HUES64 (cell line): ENCODE results near the gene HNRNPUL2.
"Not testable (repeated sequence)": the region's sequence is repeated elsewhere in the genome, so short reads cannot be mapped to it uniquely, and the experiment has no call there.

Source experiments
- H3K27ac ChIP-seq: 2 replicates; pipeline ENCODE4 v1.7.0; 2013; ENCODE audit warnings: low read depth, low read length, inconsistent platforms
- H3K27me3 ChIP-seq: 2 replicates; pipeline ENCODE4 v1.6.1; 2013; ENCODE audit warnings: mild to moderate bottlenecking, low read length; ENCODE audit not compliant: insufficient read depth
- H3K36me3 ChIP-seq: 2 replicates; pipeline ENCODE4 v1.6.1; 2013; ENCODE audit warnings: mild to moderate bottlenecking, low read length; ENCODE audit not compliant: insufficient read depth
- H3K4me1 ChIP-seq: 2 replicates; pipeline ENCODE4 v1.6.1; 2013; ENCODE audit warnings: mild to moderate bottlenecking, low read length, moderate library complexity; ENCODE audit not compliant: insufficient read depth
- H3K4me3 ChIP-seq: 2 replicates; pipeline ENCODE4 v1.5.1; 2013; ENCODE audit warnings: mild to moderate bottlenecking, low read length, moderate library complexity
- H3K9ac ChIP-seq: 2 replicates; pipeline ENCODE4 v1.6.1; 2013; ENCODE audit warnings: mild to moderate bottlenecking, low read depth, low read length
- H3K9me3 ChIP-seq: 2 replicates; pipeline ENCODE4 v1.6.1; 2013; ENCODE audit warnings: low read depth, low read length; ENCODE audit not compliant: insufficient read depth
- WGBS: fragments of 150-250, 120-280 bp; methylation state at CpG from one replicate; pipeline ENCODE4 v1.1.7; 2013; ENCODE audit warnings: missing lambda C conversion rate; 5-methylcytosine and 5-hydroxymethylcytosine counted together

HNRNPUL2 gene

GRCh38 chr11:62752994-62753735, 25.9 kb upstream of the HNRNPUL2 start:
- H3K27ac ChIP-seq: peak overlapping the region; percentile 87
- H3K9me3 ChIP-seq: no peaks in the 10 kb centered on the region
- peaks cover 5% of the 10 kb centered on the region; the same call in 1 of the 2 replicates for H3K4me1 ChIP-seq
- 91% methylated on average over 15 of the region's 15 CpGs for WGBS
- peak overlapping the region; percentile 83 for H3K4me3 ChIP-seq
- no peaks in the 10 kb centered on the region for H3K27me3 ChIP-seq
- H3K36me3 ChIP-seq: peaks cover 38% of the 10 kb centered on the region
- no peak overlapping the region for H3K9ac ChIP-seq

- peaks cover 42% of the 10 kb centered on the region for H3K36me3 ChIP-seq
- no peaks in the 10 kb centered on the region for H3K9me3 ChIP-seq
- H3K4me1 ChIP-seq: peaks cover 3% of the 10 kb centered on the region; the same call in 1 of the 2 replicates
- H3K27ac ChIP-seq: no peak overlapping the region
- H3K27me3 ChIP-seq: no peaks in the 10 kb centered on the region
- 97% methylated on average over 14 of the region's 14 CpGs for WGBS
- no peak overlapping the region for H3K4me3 ChIP-seq
- no peak overlapping the region for H3K9ac ChIP-seq
Measured at GRCh38 chr11:62752177-62752785, 25.0 kb upstream of the HNRNPUL2 start.

GRCh38 chr11:62749931-62750330, 22.7 kb upstream of the HNRNPUL2 start:
- H3K27ac ChIP-seq: not testable (repeated sequence)
- over 99% methylated on average over 5 of the region's 5 CpGs for WGBS

GRCh38 chr11:62747475-62748160, 20.4 kb upstream of the HNRNPUL2 start:
- WGBS: 91% methylated on average over 7 of the region's 9 CpGs
- Histone ChIP-seq H3K27ac (no peak overlapping the region), H3K9ac (no peak overlapping the region)

More at GRCh38 chr11:62749931-62750330, 22.7 kb upstream of the HNRNPUL2 start:
- not testable (repeated sequence) for H3K4me1 ChIP-seq, H3K9ac ChIP-seq, H3K27me3 ChIP-seq, H3K9me3 ChIP-seq, H3K4me3 ChIP-seq
- H3K36me3 ChIP-seq: peaks cover 42% of the 10 kb centered on the region

GRCh38 chr11:62737196-62737595, 9.9 kb upstream of the HNRNPUL2 start:
- Histone ChIP-seq H3K9me3 (no peaks in the 10 kb centered on the region), H3K36me3 (peaks cover 52% of the 10 kb centered on the region)

More at GRCh38 chr11:62747475-62748160, 20.4 kb upstream of the HNRNPUL2 start:
- no peaks in the 10 kb centered on the region for H3K9me3 ChIP-seq
- H3K4me3 ChIP-seq: no peak overlapping the region
- no peaks in the 10 kb centered on the region for H3K27me3 ChIP-seq
- no peaks in the 10 kb centered on the region for H3K4me1 ChIP-seq
- H3K36me3 ChIP-seq: peaks cover 34% of the 10 kb centered on the region

GRCh38 chr11:62732830-62733229, 5.6 kb upstream of the HNRNPUL2 start:
- Histone ChIP-seq H3K27ac (no peak overlapping the region), H3K4me1 (peaks cover 4% of the 10 kb centered on the region; the same call in 1 of the 2 replicates), H3K9ac (no peak overlapping the region), H3K9me3 (no peaks in the 10 kb centered on the region), H3K36me3 (peaks cover 39% of the 10 kb centered on the region), H3K27me3 (no peaks in the 10 kb centered on the region), H3K4me3 (no peak overlapping the region)
- WGBS: 98% methylated on average over 2 of the region's 2 CpGs

More at GRCh38 chr11:62737196-62737595, 9.9 kb upstream of the HNRNPUL2 start:
- Histone ChIP-seq H3K9ac (no peak overlapping the region), H3K4me3 (no peak overlapping the region), H3K27ac (no peak overlapping the region), H3K4me1 (no peaks in the 10 kb centered on the region), H3K27me3 (no peaks in the 10 kb centered on the region)

- H3K9ac ChIP-seq, H3K27ac ChIP-seq, H3K27me3 ChIP-seq, H3K9me3 ChIP-seq, H3K4me1 ChIP-seq: not testable (repeated sequence)
- 97% methylated on average over 14 of the region's 14 CpGs for WGBS
- Histone ChIP-seq H3K4me3 (peak overlapping the region; percentile 99), H3K36me3 (peaks cover 24% of the 10 kb centered on the region)
Measured at GRCh38 chr11:62730076-62730475, 2.8 kb upstream of the HNRNPUL2 start.

GRCh38 chr11:62728171-62728988, 1.1 kb upstream of the HNRNPUL2 start, which contains the start of gene TTC9C:
Gene TTC9C, plus strand, starts transcription at chr11:62728486. Its CDS starts 363 bp downstream, at chr11:62728849.
- Histone ChIP-seq H3K9ac (peak within 1 kb of the TSS; percentile 93), H3K9me3 (no peaks in the 10 kb centered on the region), H3K27ac (peak within 1 kb of the TSS; percentile 99), H3K36me3 (peaks cover 32% of the 10 kb centered on the region), H3K4me3 (peak within 1 kb of the TSS; percentile 99), H3K4me1 (peaks cover 15% of the 10 kb centered on the region), H3K27me3 (no peaks in the 10 kb centered on the region)
- WGBS: under 1% methylated on average over 29 of the region's 29 CpGs

- peak overlapping the region; percentile 99 for H3K4me3 ChIP-seq
- under 1% methylated on average over 20 of the region's 20 CpGs for WGBS
- H3K4me1 ChIP-seq: peaks cover 15% of the 10 kb centered on the region
- H3K27ac ChIP-seq: peak overlapping the region; percentile 99
- no peaks in the 10 kb centered on the region for H3K9me3 ChIP-seq
- H3K9ac ChIP-seq: peak overlapping the region; percentile 93
- H3K27me3 ChIP-seq: no peaks in the 10 kb centered on the region
- peaks cover 32% of the 10 kb centered on the region for H3K36me3 ChIP-seq
Measured at GRCh38 chr11:62727872-62728170, 564 bp upstream of the HNRNPUL2 start.

GRCh38 chr11:62726915-62727164, 417 bp downstream of the HNRNPUL2 start:
- WGBS: under 1% methylated on average over 37 of the region's 37 CpGs
- peaks cover 15% of the 10 kb centered on the region for H3K4me1 ChIP-seq
- H3K27ac ChIP-seq: peak overlapping the region; percentile 99
- peak overlapping the region; percentile 93 for H3K9ac ChIP-seq
- no peaks in the 10 kb centered on the region for H3K9me3 ChIP-seq
- peak overlapping the region; percentile 99 for H3K4me3 ChIP-seq
- H3K36me3 ChIP-seq: peaks cover 40% of the 10 kb centered on the region
- no peaks in the 10 kb centered on the region for H3K27me3 ChIP-seq
